ENCODE data around the gene CHCHD6.

The CHCHD6 gene

DNA sequence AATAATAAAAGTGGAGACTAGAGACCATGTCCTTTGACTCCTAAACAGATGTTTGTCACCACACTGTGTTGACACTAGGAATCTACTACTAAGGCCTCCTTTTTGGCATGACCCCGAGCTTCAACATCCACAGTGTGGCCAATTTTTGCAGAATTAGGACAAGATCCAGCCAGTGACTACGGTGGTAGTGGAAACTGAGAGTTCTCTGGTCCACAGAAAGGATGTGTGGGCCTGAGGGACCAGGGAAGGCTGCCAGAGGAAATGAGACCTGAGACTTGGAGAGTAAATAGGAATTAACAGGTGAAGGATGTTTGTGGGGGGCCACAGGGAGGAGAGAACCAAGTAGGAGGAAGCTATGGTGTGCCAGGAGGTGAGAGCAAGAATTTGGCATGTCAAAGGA, 122.7 kb downstream of the CHCHD6 start:
- DNase-seq (ENCODE audit: low read depth in 3 of 3): no peak

DNA sequence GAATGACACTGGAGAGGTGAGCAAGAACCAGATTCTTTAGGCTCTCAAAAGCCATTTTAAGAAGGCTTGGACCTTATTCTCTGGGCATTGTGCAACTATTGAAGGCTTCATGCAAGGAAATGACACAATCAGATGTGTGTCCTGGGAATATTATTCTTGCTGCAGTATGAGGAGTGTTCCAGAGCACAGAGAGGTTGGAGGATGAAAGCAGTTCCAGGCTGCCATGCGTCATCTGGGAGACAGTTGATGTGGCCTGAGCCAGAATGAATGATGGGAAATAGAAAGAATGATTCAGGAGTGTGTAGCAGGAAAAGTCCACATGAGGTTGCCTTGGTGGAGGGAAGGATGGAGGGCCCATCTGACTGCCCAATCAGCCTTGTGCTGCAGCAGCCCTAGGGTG, 123.1 kb downstream of the CHCHD6 start:
- DNase-seq (ENCODE audit: low read depth in 3 of 3): no peak

DNA sequence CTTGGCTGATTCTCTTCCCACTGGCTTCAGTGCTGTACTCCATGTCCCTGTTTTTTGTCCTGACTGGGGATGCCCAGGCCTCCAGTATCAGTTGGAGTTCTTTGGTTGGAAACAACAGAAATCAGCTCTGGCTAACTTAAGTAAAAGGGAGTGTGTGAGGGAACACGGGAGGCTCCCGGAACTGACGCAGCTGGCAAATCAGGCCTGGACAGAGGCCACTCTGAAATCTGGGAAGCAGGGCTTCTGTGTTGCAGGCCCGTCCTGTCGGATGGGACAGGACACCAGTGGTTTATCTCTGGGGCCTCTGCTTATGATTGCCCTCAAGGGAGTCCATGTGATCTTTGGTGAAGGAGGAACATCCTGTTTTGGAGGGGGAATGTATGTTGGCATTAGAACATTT, 124.3 kb downstream of the CHCHD6 start:
- no peak for DNase-seq (ENCODE audit: low read depth in 3 of 3)

DNA sequence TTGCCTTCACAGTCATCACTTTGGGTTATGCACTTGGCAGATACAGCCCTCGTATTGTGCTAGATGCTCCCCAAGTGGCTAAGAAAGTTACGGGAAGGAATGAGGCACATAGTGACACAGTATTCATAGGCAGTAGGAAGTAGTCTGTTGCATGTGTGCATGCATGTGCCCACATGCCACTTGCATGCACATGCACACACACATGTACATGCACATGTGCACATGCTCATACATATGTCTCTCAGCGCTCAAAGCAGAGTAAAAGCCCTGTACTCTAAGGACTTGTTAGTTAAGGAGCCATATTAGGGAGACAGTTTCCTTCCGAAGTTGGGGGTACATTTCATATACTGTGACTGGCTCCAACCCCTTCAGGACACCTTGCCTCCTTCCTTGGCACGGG, 128.9 kb downstream of the CHCHD6 start:
- no peak for DNase-seq (ENCODE audit: low read depth in 3 of 3)

DNA sequence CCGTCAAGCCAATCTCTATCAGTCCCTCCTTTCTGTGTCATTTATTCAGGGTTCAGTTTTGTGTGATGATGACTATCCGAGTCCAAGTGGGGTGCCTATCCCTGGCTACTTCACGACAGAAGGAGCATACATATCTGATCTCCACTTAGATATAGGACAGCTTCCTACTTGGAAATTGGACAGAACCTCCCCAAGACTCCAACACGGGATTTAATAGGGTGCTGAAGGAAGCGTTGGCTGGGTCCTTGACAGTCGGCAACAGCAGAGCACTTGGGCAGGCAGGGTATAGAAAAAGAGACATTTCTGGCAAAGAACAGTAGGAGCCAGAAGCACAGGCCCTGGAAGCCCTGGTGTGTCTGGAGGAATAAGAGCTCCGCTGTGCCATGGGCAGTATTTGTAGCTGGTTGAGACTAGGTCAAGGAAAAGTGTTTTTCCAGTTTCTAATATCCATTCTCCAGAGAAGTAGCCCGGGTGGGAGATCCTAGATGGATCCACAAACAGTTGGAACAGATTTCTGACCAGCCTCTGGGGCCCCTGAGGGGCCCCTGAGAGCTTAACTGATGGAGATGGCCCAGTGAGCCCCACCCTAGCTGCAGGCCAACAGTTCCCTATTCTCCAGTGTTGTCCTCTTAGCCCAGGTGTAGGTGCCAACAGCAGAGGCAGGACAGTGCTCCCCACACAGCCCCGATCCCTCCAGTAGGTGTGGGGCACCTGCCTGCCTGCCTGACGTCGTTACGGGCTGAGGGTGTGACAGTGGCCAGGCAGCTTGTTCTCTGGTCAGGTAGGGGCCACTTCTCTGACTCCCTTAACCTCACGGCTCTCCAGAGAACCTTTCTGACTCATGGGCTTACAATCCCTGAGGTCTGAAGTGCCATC, 130.8 kb downstream of the CHCHD6 start:
- DNase-seq (ENCODE audit: low read depth in 3 of 3): no peak

DNA sequence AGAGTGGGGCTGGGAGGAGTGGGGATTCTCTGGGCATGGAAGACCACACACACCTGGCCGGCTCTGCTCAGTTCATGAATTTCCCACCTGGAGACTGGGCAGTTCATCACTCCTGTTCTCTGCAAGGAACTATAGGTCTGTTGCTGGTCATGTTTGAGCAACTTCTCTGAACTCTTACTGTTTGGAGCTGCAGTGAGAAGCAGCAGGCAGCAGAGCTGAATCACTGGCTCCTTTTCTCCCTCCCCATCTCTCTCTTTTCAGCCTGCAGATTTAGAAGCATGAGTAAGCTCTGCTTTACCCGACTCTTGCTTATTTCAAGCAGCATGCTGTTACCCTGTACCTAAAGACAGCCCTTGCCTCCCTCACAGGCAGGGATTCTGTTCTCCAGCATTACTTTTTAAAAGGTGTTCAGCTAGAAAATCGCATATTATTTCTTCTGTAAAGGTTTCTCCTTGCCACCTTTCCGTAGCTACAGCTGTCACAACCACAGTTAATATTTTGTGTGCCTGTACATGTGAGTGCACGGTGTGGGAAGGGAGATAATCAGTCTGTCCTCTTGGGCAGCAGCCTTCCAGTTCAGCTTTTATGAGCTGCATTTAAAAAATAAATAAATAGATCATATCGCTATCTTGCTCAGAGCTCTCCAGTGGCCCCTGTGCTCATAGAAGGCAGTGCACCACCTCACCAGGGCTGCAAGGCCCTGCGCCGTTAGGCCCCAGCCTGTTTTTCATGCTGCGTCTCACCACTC, 131.6 kb downstream of the CHCHD6 start:
- DNase-seq (ENCODE audit: low read depth in 3 of 3): no peak

DNA sequence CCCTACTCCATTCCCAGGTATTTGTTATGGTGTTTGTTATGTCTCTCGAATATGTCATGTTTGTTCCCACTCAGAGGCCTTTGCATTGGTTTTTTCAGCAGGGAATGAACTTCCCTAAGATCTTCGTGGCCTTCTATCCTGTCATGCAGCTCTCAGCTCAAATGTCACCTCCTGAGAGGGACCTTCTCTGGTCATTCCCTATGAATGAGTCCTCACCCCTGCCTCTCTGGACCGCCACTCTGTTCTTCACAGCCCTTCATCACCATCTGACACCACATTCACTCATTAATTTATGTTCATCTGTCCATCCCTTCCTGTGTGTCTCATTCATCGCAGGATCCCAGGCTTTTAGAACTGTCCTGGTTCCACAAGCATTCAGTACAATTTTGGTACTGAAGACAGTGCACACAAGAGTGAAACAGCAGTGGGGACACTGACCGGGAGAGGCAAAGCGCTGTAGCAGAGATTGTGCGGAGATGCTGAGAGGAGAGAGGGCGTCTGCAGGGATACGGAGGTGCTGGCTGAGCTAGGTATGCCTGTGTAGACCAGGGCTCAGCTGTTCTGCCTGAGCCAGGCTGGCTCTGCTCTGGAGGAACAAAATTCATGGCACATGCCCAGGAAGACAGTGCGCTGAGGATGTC, 132.3 kb downstream of the CHCHD6 start:
- DNase-seq (ENCODE audit: low read depth in 3 of 3): no peak

DNA sequence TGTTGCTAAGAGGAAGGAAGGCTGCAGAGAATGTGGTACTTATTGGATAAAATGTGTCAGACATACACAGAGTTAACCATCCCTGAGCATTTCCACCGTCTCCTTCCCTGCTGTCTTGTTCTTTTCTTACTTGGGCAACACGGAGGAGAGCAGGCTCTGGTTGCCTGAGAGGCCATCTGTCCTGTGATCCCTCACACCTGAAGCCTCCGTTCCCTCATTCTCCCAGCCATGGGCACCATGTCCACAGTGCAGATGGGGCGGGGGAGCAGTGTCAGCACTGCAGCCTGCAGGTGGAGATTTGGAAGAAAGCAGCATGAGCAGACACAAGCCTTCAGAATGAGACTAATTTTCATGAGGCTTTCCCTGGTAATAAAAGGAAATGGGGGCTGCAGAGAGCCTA, 133.7 kb downstream of the CHCHD6 start:
- no peak for DNase-seq (ENCODE audit: low read depth in 3 of 3)

DNA sequence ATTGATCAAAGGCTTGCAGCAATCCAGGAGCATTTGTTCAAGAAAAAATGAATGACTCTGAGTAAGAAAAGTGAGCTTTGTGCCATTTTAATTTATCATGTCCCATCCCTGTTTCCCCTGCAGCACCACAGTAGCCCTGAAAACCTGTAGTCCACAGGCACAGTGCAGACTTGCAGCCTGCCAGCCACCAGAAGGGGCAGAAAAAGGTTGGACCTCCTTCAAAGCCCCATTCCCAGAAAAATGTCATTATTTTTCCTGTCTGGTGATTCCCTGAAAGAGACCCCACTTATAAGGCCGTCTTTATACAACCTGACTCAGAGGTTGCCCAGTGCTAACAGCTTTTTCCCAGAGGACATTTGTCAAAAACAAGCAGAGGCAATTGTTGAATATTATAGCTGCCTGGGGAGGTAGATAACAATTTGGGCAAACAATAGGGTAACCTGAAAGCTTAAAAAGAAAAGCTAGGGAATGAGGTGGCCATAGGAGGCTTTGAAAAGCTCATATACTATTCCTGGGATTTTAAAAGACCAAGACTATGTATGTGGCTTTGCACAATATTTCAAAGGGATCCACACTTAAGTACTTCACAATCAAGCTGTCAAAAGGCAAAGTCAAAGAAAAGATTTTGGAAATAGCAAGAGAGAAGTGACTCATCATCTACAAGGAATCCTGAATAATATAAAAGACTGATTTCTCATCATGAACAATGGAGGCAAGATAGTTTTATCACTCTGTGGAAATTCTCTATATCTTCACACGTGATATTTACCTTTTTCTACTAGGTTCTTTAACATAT, 142.1 kb downstream of the CHCHD6 start:
- DNase-seq (ENCODE audit: low read depth in 3 of 3): no peak

DNA sequence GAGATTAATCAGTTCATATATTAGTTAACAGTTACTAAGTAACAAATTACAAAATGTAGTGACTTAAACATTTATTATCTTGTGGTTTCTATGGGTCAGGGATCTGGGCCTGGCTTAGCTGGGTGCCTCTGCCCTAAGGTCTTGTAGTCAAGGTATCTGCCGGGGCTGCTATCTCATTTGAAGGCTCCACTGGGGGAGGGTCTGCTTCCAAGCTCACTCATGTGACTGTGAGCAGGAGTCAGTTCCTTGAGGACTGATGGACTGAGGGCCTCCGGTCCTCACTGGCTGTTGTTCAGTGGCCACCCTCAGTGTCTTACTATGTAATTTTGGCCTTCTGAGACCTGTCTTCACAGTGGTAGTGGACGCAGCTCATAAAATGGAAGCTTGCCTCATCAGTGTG, 143.0 kb downstream of the CHCHD6 start:
- DNase-seq (ENCODE audit: low read depth in 3 of 3): no peak

DNA sequence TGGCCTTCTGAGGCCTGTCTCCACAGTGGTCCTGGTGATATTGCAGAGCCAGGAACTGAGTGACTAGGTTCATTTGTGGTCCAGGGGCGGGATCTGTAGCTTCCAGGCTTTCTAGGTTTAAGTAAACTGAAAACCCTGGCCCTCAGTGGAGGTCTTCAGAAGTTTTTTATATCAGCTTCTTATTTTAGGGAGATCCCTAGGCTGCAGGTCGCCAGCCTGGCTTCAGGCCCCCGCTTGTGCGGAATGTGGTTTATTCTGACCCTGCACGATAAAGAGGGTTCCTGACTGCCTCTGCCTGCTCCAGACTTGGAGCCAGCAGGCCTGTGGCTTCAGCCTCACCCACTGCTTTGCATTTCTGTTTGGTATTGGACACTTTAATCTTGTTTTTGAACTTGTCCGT, 145.0 kb downstream of the CHCHD6 start:
- DNase-seq (ENCODE audit: low read depth in 3 of 3): no peak

DNA sequence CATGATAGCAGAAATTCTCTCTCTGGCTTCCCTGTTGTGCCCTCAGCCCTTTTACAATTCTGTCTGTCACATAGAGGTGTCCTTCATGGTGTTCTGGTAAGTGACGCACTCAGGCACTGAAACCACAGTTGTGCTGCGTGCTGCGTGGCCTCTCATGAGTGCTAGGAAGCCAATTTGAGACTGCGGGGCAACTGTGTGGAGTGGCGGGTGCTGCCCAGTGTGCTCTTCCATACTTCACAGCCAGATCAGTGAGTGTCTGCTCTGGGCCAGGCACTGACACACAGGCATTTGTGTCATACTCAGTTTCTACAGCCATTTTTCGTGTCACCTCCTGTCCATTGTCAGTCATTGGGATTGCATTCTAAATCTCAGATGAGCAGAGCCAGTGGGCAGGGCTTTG, 145.7 kb downstream of the CHCHD6 start:
- DNase-seq (ENCODE audit: low read depth in 3 of 3): no peak

DNA sequence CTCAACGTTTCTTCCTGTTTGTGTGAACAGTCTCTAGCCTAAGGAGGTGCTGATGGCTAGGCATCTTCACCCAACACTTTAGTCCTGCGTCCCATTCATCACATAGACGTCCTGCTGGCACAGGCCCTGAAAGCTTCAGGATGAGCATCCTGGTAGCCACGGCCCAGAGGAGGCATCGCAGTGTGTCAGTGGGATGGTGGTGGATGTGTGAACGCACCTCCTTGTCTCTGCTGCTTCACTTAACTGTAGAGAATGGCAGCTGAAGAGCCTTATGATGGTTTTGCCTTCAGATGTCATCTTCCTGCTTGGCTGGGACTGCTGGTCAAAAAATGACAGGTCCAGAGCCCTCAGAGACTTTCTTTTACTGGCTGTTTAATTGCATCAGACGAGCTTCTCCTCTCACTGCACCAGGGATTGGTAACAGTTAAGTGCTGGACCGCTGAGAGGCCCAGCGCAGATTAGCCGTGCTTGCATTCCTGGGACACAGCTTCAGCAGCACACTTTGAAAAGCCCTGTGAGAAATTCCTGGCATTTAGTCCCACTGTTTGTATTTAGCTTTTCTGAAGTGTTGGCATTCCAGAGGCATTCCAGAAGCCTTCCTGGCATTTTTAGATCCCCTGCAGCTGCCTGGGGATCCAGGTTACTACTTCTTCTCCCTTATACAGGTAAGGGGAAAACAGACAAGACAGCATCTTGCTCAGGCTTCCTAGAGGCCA, 146.5 kb downstream of the CHCHD6 start:
- DNase-seq (ENCODE audit: low read depth in 3 of 3): no peak

DNA sequence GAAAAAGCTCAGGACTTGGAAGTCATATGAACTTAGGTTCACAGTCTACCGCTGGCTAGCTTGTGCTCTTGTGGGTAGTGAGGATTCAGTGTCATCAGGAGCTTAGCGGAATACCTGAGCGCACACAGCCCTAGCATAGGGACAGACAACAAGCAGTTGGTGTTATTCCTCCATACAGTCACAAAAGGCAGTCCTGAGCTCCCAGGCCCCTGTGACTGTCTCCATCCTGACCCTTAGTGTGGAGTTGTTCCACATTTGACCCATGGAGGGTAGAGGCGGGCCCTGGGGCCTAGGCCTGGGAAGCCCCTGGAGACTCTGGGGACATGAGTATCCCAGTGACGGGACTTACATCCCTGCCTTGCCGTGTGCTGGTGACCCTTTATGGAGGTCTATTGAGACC, 147.3 kb downstream of the CHCHD6 start:
- no peak for DNase-seq (ENCODE audit: low read depth in 3 of 3)

DNA sequence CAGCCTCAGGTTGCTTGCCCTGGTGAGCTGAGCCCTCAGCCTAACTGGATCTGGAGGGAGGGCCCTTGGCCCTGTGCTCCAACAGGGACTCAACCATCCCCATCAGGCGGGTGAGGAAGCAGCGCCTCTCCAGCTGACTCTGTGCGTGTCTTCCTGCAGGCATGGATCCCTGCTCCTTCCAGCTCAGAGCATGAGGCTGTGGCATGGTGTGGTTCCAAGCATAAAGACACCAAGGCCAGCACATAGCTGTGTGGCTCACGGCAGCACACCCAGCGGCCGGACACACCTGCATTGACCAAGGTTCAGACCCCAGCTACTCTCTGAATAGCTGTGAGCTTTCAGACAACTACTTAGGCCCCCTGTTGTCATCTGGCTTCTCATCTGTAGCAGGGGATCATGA, 147.9 kb downstream of the CHCHD6 start:
- DNase-seq (ENCODE audit: low read depth in 3 of 3): no peak

DNA sequence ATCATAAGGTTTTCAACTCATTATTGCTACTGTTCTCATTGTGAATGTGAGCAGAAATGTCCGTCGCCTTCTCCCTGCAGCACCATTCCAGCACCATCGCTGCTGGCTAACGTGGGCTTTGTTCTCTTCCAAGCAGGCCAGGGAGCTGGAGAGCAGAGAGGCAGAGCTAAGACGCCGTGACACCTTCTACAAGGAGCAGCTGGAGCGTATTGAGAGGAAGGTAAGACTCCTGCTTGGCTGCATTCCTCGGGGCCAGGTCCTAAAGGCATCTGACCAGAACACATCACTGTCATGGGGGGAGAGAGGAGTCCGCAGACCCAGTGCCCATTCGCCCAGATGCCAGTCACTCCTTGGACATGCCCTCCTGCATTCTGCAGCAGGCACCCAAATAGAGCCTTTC, 148.5 kb downstream of the CHCHD6 start:
- DNase-seq (ENCODE audit: low read depth in 3 of 3): no peak

DNA sequence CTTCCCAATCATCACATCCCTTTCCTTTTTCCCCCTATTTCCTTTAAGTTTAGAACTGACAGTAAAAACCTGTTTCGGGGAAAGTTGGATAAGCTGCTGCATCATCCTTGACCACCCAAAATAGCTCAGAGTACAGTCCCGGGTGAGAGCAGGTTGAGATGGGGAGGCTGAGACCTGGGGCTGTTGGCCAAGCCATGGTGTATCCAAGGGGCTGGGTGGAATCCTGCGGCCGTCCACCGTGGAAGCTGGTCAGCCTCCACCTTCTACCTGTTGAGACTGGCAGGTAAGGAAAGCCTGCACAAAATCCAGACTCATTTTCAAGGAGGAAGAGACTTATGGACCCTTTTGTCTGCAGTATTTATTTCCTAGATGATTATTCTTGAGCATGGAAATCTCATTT, 150.6 kb downstream of the CHCHD6 start:
- DNase-seq (ENCODE audit: low read depth in 3 of 3): no peak

DNA sequence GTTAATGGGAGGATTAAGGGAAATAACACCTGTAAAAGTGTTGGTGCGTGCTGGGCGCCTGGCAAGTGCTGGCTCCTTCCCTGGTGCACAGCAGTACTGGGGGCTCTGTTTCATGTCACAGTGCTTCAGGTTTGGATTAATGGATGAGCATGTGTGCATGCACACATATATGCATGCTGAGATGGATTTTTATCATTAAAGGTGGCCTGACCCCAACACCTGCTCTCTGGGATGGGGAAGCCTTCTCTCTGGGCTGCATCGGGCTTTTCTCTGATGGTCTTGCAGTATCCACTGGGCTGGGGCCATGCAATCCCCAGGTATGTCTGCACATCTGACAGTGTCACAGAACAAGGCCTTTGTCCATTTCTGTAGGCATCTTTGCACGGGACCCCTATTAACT, 151.3 kb downstream of the CHCHD6 start:
- no peak for DNase-seq (ENCODE audit: low read depth in 3 of 3)

DNA sequence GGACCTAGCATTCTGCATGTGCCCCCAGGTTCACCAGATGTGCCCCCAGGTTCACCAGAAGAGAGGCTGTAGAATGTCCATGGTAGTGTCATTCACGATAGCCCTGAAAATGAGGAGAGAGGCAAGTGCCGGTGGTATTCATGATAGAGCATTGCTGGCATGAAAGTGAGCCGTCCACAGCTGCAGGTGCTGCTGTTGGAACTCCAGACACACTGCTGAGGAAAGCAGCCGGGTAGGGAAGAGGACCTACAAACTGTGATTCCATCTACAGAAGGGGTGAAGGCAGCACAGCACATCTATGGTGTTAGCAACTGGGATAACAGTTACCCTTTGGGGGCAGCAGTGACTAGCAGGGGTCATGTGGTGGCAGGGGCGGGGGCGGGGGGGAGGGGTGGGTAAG, 153.9 kb downstream of the CHCHD6 start:
- DNase-seq (ENCODE audit: low read depth in 3 of 3): no peak

DNA sequence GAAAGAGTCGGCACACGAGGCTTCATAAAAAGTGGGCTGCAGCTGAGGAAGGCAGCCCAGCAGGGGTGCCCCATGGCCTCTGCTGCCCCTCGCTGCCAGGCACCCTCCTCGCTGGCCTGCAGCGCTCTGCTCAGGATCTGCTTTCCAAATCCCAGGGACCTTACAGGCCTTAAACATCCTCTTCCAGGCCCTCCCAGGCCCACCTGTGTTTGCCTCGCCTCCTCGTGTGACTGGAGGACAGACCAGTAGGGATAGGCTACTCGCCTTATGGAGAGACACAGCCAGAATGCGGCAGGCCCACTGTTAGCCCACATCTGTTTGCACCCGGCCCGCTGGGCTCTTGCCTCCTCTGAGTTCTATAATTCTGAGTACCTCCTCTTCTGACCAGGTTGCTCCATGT, 154.4 kb downstream of the CHCHD6 start:
- DNase-seq (ENCODE audit: low read depth in 3 of 3): no peak

DNA sequence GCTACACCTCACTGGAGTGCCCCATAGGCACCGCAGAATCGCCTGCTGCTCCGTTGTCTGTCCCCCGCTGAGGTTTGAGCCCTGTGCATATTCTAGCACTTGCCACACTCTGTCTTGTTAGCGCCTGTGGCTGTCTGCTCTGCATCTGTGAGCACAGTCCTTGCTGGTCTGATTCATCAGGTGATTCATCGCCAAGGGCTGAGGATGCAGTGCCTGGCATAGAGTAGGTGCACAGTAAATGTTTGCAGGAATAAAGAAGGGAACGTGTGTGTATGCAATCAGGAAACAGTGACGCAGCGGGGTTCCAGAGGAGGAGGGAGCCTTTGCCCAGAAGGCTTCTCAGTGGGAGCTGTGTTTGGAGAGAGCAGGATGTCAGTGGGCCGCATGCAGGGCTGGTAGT, 154.8 kb downstream of the CHCHD6 start:
- no peak for DNase-seq (ENCODE audit: low read depth in 3 of 3)
